ENCODE data around the gene CEACAM16. TPM values are rescaled to one million over a fixed set of nuclear protein-coding genes. Genes with fewer than 3 reads are reported as not detected.
A peak's percentile ranks its signal among the peaks of the same experiment; 100 is the strongest.
"Not testable (repeated sequence)": the region's sequence is repeated elsewhere in the genome, so short reads cannot be mapped to it uniquely, and the experiment has no call there.

The CEACAM16 gene
- total RNA-seq, 1 experiment from 2014 or later = not detected

DNA sequence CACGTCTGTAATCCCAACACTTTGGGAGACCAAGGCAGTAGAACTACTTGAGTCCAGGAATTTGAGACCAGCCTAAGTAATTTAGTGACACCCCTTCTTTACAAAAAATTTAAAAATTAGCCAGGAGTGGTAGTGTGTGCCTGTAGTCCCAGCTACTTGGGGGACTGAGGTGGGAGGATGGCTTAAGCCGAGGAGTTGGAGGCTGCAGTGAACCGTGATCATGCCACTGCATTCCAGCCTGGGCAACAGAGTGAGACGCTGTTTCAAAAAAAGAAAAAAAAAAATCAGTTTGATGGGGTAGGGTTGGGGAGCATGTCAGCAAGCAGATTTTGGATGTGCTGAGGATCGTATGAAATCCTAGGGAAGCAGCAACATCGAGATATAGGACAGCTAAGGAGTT is 23.4 kb upstream of the CEACAM16 start:
- no peak for DNase-seq (ENCODE audit: low read depth)

DNA sequence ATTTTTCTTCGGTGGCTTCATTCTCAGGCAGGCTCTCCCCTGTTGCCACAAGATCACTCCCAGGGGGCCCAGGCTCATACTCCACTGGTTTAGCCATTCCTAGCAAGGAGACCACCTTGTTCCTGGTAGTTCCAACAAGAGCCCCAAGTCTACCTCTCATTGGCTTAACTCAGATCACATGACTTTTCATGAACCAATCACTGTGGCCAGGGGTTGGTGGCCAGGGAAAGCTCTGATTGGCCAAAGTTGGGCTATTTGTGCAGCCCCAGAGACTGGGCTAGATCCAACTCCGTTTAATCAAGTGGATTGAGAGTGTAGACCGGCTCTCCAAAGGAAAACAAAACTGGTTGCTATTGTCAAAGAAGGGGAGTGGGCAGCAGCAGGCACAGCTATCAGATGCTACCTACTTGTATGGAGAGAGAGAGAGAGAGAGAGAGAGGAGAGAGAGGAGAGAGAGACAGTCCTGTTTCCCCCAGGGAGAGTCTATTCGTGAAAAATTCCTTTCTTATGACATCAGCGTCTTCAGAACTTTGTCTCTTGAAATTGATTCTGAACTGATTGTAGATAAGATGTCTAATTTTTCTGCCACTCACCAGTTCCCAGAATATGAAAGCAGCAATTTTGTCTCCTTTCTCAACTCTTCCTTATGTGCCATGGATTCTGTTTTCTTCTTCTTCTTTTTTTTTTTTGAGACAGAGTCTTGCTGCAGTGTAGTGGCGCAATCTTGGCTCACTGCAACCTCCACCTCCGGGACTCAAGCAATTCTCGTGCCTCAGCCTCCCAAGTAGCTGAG is 21.7 kb upstream of the CEACAM16 start:
- peak; percentile 73 for DNase-seq (ENCODE audit: low read depth)

DNA sequence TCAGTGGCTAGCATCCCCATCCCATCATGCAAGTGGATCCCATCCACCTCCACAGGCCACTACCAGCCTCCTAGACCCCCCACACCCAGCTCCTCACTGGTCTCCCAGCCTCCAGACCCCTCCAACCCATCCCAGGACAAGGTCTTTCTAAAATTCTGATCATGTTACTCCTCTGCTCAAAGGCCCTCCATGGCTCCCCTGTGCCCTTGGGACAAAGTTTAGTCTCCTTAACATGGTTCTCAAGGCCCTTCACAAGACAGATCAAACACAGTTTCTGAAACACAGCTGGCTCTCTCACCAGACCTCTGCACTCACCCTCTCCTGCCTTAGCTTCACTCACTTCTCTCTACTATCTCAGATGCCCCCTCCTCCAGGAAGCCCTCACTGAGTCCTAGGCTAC is 18.4 kb upstream of the CEACAM16 start:
- no peak for DNase-seq (ENCODE audit: low read depth)

GRCh38 chr19:44681992-44682790 is 16.8 kb upstream of the CEACAM16 start:
- DNase-seq (ENCODE audit: low read depth) = no peak

DNA sequence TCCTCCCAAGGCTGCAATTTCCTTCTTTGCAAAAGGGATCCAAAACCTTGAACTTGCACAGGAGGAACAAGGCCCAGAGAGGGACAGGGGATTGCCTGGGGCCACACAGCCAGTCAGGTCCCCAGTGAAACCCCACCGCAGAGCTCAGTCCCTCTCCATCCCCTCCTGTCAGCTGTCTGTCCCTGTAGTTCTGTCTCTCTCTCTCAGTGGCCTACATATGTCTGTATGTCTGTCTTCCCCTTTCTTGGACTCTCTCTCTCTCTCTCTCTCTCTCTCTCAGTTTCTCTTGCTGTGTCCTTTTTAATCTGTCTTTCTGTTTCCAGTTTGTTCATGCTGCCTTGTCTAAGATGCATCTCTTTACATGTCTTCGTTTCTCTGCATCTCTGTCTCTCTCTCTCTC is 16.1 kb upstream of the CEACAM16 start:
- DNase-seq (ENCODE audit: low read depth) = no peak

- no peak for DNase-seq (ENCODE audit: low read depth)
Observed at GRCh38 chr19:44683434-44684210, 15.3 kb upstream of the CEACAM16 start.

DNA sequence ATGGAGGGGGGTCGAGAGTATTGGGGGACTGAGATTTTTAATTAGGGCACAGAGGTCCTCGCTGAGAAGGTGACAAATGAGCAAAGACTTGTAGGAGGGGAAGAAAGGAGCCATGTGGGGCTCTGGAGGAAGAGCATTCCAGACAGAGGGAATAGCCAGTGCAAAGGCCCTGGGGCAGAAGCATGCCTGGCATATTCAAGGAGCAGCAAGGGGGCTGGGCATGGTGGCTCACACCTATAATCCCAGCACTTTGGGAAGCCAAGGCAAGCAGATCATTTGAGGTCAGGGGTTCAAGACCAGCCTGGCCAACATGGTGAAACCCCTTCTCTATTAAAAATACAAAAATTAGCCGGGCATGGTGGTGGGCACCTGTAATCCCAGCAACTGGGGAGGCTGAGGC is 14.6 kb upstream of the CEACAM16 start:
- DNase-seq (ENCODE audit: low read depth) = not testable (repeated sequence)

DNA sequence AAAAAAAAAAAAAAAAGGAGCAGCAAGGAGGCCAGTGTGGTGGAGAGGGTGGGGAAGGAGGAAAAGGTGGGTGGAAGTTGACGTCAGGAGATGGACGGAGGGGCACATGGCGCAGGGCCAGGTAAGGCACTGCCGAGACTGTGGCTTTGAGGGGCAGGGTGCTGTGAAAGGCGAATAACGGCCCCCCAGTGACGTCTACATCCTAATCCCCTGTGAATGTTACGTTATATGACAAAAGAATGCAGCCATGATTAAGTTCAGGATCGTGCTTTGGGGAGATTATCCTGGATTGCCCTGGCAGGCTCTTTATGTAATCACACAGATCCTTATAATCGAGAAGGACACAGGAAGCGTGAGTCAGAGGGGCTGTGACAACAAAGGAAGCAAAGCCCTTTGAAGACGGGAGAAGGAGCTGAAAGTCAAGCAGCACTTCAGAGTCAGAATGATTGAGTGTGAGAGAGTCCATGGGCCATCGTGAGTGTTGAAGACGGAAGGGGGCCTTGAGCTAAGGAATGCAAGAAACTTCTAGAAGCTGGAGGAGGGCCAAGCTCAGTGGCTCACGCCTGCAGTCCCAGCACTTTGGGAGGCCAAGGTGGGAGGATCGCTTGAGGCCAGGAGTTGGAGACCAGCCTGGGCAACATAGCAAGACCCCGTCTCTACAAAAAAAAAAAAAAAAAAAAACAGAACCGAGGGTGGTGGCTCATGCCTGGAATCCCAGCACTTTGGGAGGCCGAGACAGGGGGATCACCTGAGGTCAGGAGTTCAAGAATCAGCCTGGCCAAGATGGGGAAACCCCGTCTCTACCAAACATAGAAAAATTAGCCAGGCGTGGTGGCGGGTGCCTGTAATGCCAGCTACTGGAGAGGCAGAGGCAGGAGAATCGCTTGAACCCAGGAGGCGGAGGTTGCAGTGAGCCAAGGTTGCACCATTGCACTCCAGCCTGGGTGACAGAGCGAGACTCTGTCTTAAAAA is 13.8 kb upstream of the CEACAM16 start:
- DNase-seq (ENCODE audit: low read depth) = peak; percentile 94

DNA sequence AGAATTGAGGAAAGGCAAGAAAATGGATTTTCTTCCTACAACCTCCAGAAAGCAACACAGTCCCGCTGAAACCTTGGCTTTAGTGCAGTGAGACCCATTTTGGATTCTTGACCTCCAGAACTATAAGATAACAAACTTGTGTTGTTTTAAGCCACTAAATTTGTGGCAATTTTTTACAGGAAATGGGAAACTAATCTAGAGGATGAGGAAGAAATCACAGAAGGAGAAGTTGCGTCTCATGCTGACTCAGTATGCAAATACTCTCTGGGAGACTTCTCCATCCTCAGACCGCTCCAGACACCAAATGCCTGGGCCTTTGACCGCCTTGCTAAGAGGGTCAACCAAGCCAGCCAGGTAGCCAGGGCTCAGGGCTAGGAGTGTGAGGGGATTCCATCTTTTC is 13.1 kb upstream of the CEACAM16 start:
- peak; percentile 68 for DNase-seq (ENCODE audit: low read depth)

- no peak for DNase-seq (ENCODE audit: low read depth)
Observed at GRCh38 chr19:44686896-44687295, 12.1 kb upstream of the CEACAM16 start.

- DNase-seq (ENCODE audit: low read depth) = no peak
Observed at GRCh38 chr19:44687888-44688287, 11.1 kb upstream of the CEACAM16 start.

- DNase-seq (ENCODE audit: low read depth) = peak; percentile 52
Observed at GRCh38 chr19:44689290-44690130, 9.4 kb upstream of the CEACAM16 start.

GRCh38 chr19:44690131-44690440 is 8.9 kb upstream of the CEACAM16 start:
- DNase-seq (ENCODE audit: low read depth) = no peak

DNA sequence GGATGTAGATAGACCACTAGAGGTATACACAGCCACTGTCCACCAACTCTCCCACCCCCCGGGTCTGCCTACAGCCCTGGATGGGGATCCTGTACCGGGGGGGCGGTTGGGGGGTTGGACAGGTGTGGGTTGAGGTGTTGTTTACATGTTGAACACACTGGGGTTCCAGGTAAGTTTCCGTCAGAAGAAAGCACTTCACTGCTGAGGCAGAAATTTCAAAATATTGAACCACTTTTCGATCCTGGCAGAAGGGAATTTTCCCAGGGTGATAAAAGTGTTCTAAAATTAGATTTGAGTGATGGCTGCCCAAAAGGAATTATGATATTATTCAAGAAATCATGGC is 6.6 kb upstream of the CEACAM16 start:
- no peak for DNase-seq (ENCODE audit: low read depth)

DNA sequence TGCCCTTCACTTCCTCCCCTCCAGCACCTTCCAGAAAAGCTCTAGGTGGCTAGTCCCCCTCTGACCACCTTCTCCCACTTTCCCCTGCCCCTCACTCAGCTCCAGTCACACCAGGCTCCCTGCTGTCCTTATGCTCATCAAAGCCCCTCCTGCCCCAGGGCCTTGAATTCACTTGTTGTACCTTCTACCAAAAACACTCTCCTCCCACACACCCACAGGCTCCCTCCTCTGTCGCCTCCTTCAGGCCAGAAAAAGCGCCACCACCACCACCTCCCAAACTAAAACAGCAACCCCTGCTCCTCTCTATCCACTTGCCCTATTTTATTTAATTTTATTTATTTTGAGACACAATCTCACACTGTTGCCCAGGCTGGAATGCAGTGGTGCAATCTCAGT is 4.8 kb upstream of the CEACAM16 start:
- DNase-seq (ENCODE audit: low read depth) = no peak

DNA sequence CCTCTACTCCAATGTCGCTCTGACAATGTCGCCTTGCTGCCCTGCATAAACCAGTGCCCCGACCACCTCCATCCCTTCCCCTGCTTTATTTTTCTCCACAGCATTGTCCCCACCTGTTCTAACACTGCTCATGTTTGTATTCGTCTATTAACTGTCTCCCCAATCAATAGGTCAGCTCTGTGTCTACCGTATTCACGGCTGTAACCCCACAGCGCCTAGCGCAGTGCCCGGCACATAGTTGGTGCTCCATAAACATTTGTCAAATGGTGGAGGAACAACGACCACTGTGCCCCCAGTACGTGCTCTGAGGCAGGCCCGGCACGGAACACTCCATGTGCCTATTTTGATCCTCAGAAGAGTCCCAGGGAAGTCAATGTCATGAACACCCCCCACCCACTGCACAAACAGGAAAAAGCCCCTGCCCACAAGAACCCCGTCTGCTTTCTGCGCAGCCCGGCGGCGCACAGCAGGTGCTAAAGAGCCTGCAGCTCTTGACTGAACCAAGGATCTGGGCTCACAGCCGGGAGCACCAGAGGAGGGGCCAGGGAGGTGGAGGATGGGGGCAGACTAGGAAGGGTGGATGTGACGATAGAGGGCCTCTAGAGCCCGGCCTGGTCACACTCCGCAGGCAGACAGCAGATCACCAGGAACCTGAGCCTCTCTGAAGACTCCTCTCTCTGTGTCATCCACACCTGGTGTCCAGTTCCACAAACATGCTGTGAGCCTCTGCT is 1.8 kb upstream of the CEACAM16 start:
- no peak for DNase-seq (ENCODE audit: low read depth)

GRCh38 chr19:44697670-44698034 is 1.3 kb upstream of the CEACAM16 start:
- no peak for DNase-seq (ENCODE audit: low read depth)

- DNase-seq (ENCODE audit: low read depth) = no peak
Observed at GRCh38 chr19:44700547-44700946, 1.6 kb downstream of the CEACAM16 start.

DNA sequence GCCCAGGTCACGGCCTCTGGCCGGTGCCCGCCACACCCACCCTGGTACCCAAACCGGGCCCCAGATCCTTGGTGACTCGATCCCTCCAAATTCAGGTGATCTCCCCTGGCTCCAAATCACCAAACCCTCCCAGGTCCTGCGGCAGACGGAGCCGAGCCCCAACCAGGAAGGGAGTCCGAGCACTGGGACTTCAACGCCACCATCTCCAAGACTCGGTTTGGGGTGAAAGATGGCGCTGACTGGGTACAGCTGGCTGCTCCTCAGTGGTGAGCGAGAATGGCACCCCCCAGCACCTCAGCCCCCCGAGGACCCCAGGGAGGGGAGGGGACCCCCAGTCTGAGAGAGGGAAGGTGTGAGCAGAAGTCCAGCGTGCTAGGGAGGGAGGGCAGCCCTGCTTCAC is 2.3 kb downstream of the CEACAM16 start:
- no peak for DNase-seq (ENCODE audit: low read depth)
